Progenitor cell of endocrine pancreas (in vitro differentiated cells): ENCODE results near the gene PRDM16. TPM values are rescaled to one million over a fixed set of nuclear protein-coding genes. Genes with fewer than 3 reads are reported as not detected.

Source experiments
- DNase-seq: peaks from one replicate; pipeline ENCODE4 v3.0.0; 2021; ENCODE audit warnings: low spot score; ENCODE audit not compliant: unreplicated experiment
- H3K27ac Mint-ChIP-seq: 2 replicates; pipeline ENCODE4 v1.8.0; 2021; ENCODE audit warnings: mild to moderate bottlenecking, moderate library complexity, mixed read lengths
- H3K27me3 Mint-ChIP-seq: 2 replicates; pipeline ENCODE4 v1.8.0; 2021; ENCODE audit warnings: mixed read lengths
- H3K36me3 Mint-ChIP-seq: 2 replicates; pipeline ENCODE4 v1.8.0; 2022; ENCODE audit warnings: mixed read lengths; ENCODE audit not compliant: insufficient read depth
- H3K4me1 Mint-ChIP-seq: 2 replicates; pipeline ENCODE4 v1.8.0; 2021; ENCODE audit warnings: low read depth, mixed read lengths
- H3K4me3 Mint-ChIP-seq: 2 replicates; pipeline ENCODE4 v1.8.0; 2021; ENCODE audit warnings: low read depth, mild to moderate bottlenecking, moderate library complexity, mixed read lengths
- H3K9me3 Mint-ChIP-seq: 2 replicates; pipeline ENCODE4 v1.8.0; 2021; ENCODE audit warnings: low read depth, mixed read lengths
- CTCF ChIP-seq: fragments of 200-600 bp; sonication (generic); IDR thresholded peaks from one replicate; pipeline ENCODE4 v1.5.0; 2021; ENCODE audit warnings: antibody characterized with exemption, mild to moderate bottlenecking; ENCODE audit not compliant: unreplicated experiment
- total RNA-seq: library from RNA; stranded (reverse); gene quantifications from 2 replicates; pipeline ENCODE4 v1.2.1, GENCODE V29; 2021

PRDM16 gene
- total RNA-seq, 1 donor from 2014 or later, result 69.1 TPM

DNA sequence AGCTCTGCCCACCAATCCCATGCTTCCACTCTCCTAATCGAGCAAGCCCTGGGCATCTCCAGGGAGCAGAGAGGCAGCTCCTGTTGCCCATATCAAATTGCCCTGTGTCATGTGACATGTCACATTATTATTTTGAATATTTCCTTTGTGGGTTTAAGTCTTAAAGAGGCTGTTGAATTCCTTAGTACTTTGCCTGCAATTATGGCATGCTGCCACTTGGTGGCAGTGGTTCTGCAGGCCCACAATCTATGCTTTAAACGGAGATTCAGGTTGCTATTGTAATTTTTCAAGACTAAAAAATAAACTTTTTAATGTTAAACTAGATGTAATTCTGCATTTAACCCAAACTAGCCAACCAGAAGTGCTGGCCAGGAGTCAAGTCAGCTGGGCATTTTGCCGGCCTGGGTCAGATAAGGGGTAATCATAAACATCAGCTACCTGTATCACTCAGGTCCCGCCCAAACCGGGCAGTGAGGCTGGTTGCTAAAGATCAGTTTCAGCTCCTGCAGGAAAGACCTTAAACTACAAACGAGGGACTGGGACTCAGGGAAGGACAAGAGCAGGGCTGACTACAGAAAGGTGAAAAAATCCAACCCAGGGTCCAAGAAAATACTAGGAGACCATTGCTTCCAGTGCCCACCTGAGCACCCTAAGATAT is 348.2 kb downstream of the PRDM16 start:
- H3K27ac Mint-ChIP-seq, result no peak overlapping the region
- H3K4me3 Mint-ChIP-seq, result no peak overlapping the region
- peaks cover 23% of the 10 kb centered on the region for H3K36me3 Mint-ChIP-seq
- DNase-seq, result no peak
- no peaks in the 10 kb centered on the region for H3K9me3 Mint-ChIP-seq
- TF ChIP-seq CTCF, result peak; percentile 60
- no peaks in the 10 kb centered on the region for H3K27me3 Mint-ChIP-seq
- peaks cover 10% of the 10 kb centered on the region for H3K4me1 Mint-ChIP-seq

DNA sequence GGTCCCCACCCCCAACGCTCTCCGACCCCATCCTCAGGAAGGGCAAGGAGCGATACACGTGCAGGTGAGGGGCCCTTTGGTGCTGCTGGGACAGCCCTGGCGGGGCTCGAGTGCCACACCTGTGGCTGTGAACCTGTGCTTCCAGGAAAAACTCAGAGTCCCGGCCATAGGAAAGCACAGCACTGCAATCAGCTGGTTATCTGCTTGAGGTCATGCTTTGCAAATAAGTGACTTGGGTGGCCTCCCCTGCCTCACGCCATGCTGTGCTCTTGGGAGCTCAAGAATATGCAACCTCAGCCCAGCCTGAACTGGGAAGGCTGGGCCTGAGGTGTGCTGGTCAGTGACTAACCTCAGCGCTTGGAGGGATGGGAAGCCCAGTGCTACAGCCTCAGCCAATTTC is 348.9 kb downstream of the PRDM16 start:
- no peaks in the 10 kb centered on the region for H3K9me3 Mint-ChIP-seq

DNA sequence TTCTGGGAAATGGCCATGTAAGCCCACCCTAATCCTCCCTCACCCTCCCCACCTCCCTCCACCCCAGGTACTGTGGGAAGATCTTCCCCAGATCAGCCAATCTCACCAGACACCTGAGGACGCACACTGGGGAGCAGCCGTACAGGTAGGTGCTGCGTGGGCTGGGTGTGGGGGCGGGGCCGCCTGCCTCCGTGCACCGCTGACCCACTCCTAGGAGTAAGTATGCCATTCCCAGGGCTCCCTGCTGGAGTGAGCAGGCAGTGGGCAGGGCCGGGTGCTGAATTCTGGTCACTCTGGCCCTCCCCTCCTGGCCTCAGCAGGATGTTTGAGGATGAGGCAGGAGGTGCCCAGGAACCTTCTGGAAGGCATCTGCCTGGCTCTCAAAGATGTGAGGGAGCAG is 349.6 kb downstream of the PRDM16 start:
- H3K9me3 Mint-ChIP-seq, result no peaks in the 10 kb centered on the region
- peaks cover 10% of the 10 kb centered on the region for H3K4me1 Mint-ChIP-seq
- no peak for TF ChIP-seq CTCF
- no peak for DNase-seq
- H3K36me3 Mint-ChIP-seq, result peaks cover 21% of the 10 kb centered on the region
- no peak overlapping the region for H3K27ac Mint-ChIP-seq
- no peaks in the 10 kb centered on the region for H3K27me3 Mint-ChIP-seq
- no peak overlapping the region for H3K4me3 Mint-ChIP-seq

More for the DNA sequence above, 348.9 kb downstream of the PRDM16 start:
- Mint-ChIP-seq H3K27ac (no peak overlapping the region), H3K4me1 (peaks cover 10% of the 10 kb centered on the region), H3K27me3 (no peaks in the 10 kb centered on the region), H3K4me3 (no peak overlapping the region), H3K36me3 (peaks cover 21% of the 10 kb centered on the region)
- no peak for DNase-seq
- TF ChIP-seq CTCF, result no peak

DNA sequence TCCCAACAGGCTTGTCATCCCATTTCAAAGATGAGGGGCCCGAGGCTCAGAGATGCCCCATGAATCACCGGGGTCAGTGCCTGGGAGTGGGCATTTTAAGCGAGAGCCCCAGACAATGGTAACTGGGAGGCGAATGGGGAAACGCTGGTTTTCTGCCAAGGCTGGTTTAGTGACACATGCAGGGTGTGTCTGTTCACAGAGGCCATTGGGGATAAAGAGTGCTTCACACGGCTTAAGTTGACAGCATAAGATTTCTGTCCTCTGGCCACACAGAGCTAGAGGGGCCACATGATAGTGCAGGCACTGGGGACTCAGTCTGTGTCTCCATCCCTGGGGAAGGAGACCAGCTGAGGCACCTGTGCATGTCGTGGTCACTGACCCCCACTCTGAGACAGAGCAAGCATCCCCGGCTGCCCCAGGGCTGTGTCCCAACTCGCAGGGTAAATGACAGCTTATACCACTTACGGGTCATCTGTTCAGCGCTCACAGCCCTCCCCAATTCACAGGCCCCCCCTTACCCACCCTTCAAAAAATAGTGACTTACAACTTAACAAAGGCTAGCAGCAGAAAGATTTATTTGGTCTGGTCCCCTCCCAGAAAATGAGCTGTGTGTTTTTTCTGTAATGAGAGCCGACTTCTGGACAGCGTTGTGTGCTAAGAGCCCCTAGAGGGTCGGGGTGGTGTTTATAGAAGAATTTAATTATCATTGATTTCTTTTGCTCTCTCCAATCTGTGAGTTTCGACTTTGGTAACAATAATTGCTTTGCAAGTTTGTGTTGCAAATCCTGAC is 350.6 kb downstream of the PRDM16 start:
- Mint-ChIP-seq H3K36me3 (peaks cover 20% of the 10 kb centered on the region), H3K27me3 (no peaks in the 10 kb centered on the region), H3K4me3 (no peak overlapping the region), H3K27ac (peak overlapping the region; percentile 26), H3K4me1 (peaks cover 16% of the 10 kb centered on the region), H3K9me3 (no peaks in the 10 kb centered on the region)
- DNase-seq, result no peak
- TF ChIP-seq CTCF, result no peak

DNA sequence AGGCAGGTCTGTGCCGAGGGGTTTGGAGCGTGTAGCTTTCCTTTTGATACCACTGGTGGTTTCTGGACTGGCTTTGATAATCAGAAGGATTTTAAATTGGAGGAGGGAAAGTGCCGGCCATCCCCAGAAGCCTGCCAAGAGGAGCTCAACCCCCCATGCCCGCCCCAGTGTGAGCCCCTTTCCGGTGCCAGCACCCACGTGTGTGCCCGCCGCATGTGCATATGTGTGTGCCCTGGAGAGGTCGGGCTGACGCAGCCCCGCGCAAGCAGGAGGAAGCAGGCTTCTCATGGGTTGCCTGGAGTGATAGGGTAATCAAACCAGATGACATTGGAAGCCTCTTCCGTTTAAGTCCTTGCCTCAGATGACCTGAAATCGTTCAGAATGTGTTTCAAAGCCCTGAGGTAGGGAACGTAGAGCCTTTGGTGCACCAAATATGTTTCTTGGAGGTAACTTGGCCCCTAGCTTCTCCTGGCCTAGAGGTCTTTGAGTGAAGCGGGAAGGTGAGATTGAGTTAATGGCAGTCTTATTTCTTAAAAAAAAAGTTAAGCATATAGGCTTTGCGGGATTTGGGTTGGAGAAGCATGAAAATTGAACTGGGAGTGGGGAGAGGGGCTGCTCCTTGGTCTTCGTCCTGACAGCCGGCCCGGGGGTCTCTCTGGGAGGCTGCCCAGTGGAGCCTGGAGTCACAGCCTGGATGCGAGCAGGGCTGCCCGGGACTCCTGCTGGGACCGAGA is 351.4 kb downstream of the PRDM16 start:
- Mint-ChIP-seq H3K27me3 (no peaks in the 10 kb centered on the region), H3K36me3 (peaks cover 17% of the 10 kb centered on the region), H3K4me3 (no peak overlapping the region), H3K27ac (peak overlapping the region; percentile 26), H3K9me3 (no peaks in the 10 kb centered on the region), H3K4me1 (peaks cover 16% of the 10 kb centered on the region)
- DNase-seq, result no peak
- TF ChIP-seq CTCF, result no peak
